SK-N-SH treated with all-trans-retinoic acid at 6 μM for 48 hours (cell line): ENCODE measurements around the gene SLC34A1.

Source experiments
- ATAC-seq: fragments of 200-7000 bp; cut with Tn5 transposase; 3 replicates; pipeline ENCODE4 v1.9.1; 2020; ENCODE audit warnings: mild to moderate bottlenecking, moderate library complexity
- ARNTL ChIP-seq: fragments of 450-650 bp; formaldehyde crosslinking; IDR thresholded peaks from 2 replicates; pipeline ENCODE4 v1.5.0; 2020; ENCODE audit warnings: low read depth, mild to moderate bottlenecking, moderate library complexity, borderline replicate concordance
- CREB5 ChIP-seq: fragments of 250-450 bp; sonication (Bioruptor Pico); IDR thresholded peaks from 2 replicates; pipeline ENCODE4 v1.5.1; 2020; ENCODE audit warnings: low read depth, mild to moderate bottlenecking, moderate library complexity
- CSRNP3 ChIP-seq: fragments of 250-450 bp; sonication (Bioruptor Pico); IDR thresholded peaks from 2 replicates; pipeline ENCODE4 v1.5.1; 2021; ENCODE audit warnings: mild to moderate bottlenecking, moderate library complexity
- ESRRG ChIP-seq: fragments of 250-450 bp; sonication (Bioruptor Pico); IDR thresholded peaks from 2 replicates; pipeline ENCODE4 v1.6.1; 2021; ENCODE audit warnings: mild to moderate bottlenecking
- GLIS3 ChIP-seq: fragments of 250-450 bp; sonication (Bioruptor Pico); IDR thresholded peaks from 2 replicates; pipeline ENCODE4 v1.5.0; 2020; ENCODE audit warnings: mild to moderate bottlenecking, moderate library complexity
- OSR1 ChIP-seq: fragments of 250-450 bp; sonication (Bioruptor Pico); IDR thresholded peaks from 2 replicates; pipeline ENCODE4 v1.8.0; 2022; ENCODE audit warnings: moderate library complexity, mild to moderate bottlenecking, inconsistent platforms
- PATZ1 ChIP-seq: fragments of 250-450 bp; sonication (Bioruptor Pico); IDR thresholded peaks from 2 replicates; pipeline ENCODE4 v1.8.0; 2020; ENCODE audit warnings: mild to moderate bottlenecking, moderate library complexity, borderline replicate concordance
- POU6F1 ChIP-seq: fragments of 250-450 bp; sonication (Bioruptor Pico); IDR thresholded peaks from 2 replicates; pipeline ENCODE4 v1.8.0; 2021; ENCODE audit warnings: low read depth, mild to moderate bottlenecking, moderate library complexity, borderline replicate concordance
- PPARA ChIP-seq: fragments of 250-450 bp; sonication (Bioruptor Pico); IDR thresholded peaks from 2 replicates; pipeline ENCODE4 v1.5.0; 2020; ENCODE audit warnings: mild to moderate bottlenecking, borderline replicate concordance
- RARB ChIP-seq: fragments of 250-450 bp; sonication (Bioruptor Pico); IDR thresholded peaks from 2 replicates; pipeline ENCODE4 v1.8.0; 2021; ENCODE audit warnings: mild to moderate bottlenecking, moderate library complexity
- SNAI2 ChIP-seq: fragments of 250-450 bp; sonication (Bioruptor Pico); IDR thresholded peaks from 2 replicates; pipeline ENCODE4 v1.5.0; 2020; ENCODE audit warnings: mild to moderate bottlenecking, moderate library complexity
- TCF4 ChIP-seq: fragments of 250-450 bp; sonication (Bioruptor Pico); IDR thresholded peaks from 2 replicates; pipeline ENCODE4 v1.8.0; 2021; ENCODE audit warnings: mild to moderate bottlenecking, moderate library complexity, borderline replicate concordance
- TSHZ2 ChIP-seq: fragments of 250-450 bp; sonication (Bioruptor Pico); IDR thresholded peaks from 2 replicates; pipeline ENCODE4 v1.5.0; 2020; ENCODE audit warnings: mild to moderate bottlenecking, moderate library complexity
- ZC3H10 ChIP-seq: fragments of 250-450 bp; sonication (Bioruptor Pico); IDR thresholded peaks from 2 replicates; pipeline ENCODE4 v1.5.1; 2021; ENCODE audit warnings: mild to moderate bottlenecking, moderate library complexity
- ZFP3 ChIP-seq: fragments of 250-450 bp; sonication (Bioruptor Pico); IDR thresholded peaks from 2 replicates; pipeline ENCODE4 v1.5.0; 2020; ENCODE audit warnings: mild to moderate bottlenecking, moderate library complexity
- ZFP30 ChIP-seq: fragments of 450-650 bp; formaldehyde crosslinking; IDR thresholded peaks from 2 replicates; pipeline ENCODE4 v1.5.0; 2022; ENCODE audit warnings: mild to moderate bottlenecking, moderate library complexity
- ZNF565 ChIP-seq: fragments of 450-650 bp; formaldehyde crosslinking; conservative IDR thresholded peaks from 2 replicates; pipeline ENCODE4 v1.5.0; 2020; ENCODE audit warnings: low read depth, mild to moderate bottlenecking, moderate library complexity
- ZNF70 ChIP-seq: fragments of 450-650 bp; formaldehyde crosslinking; IDR thresholded peaks from 2 replicates; pipeline ENCODE4 v1.5.0; 2020; ENCODE audit warnings: mild to moderate bottlenecking, moderate library complexity
- ZNF8 ChIP-seq: fragments of 450-650 bp; formaldehyde crosslinking; IDR thresholded peaks from 2 replicates; pipeline ENCODE4 v1.5.0; 2020; ENCODE audit warnings: mild to moderate bottlenecking, moderate library complexity

Gene SLC34A1

GRCh38 chr5:177353093-177353492 lies 31.1 kb upstream of the SLC34A1 start:
- ATAC-seq: no peak
- TF ChIP-seq CREB5 (no peak), ARNTL (CRISPR knock-in tag) (no peak), POU6F1 (CRISPR knock-in tag) (no peak)

GRCh38 chr5:177354256-177354655 lies 30.0 kb upstream of the SLC34A1 start:
- TF ChIP-seq CREB5: no peak
- no peak for TF ChIP-seq PPARA (CRISPR knock-in tag)
- TF ChIP-seq ZFP3: peak; percentile 86
- no peak for TF ChIP-seq ZNF70 (CRISPR knock-in tag)
- no peak for ATAC-seq

GRCh38 chr5:177354711-177355110 lies 29.5 kb upstream of the SLC34A1 start:
- TF ChIP-seq ARNTL (CRISPR knock-in tag) (no peak), ESRRG (CRISPR knock-in tag) (no peak)
- no peak for ATAC-seq

- no peak for ATAC-seq
- TF ChIP-seq PATZ1 (CRISPR knock-in tag): no peak
- no peak for TF ChIP-seq ZNF565 (CRISPR knock-in tag)
- no peak for TF ChIP-seq RARB (CRISPR knock-in tag)
- no peak for TF ChIP-seq SNAI2 (CRISPR knock-in tag)
- TF ChIP-seq ZC3H10 (CRISPR knock-in tag): no peak
- no peak for TF ChIP-seq CSRNP3 (CRISPR knock-in tag)
- no peak for TF ChIP-seq TCF4
- TF ChIP-seq PPARA (CRISPR knock-in tag): no peak
- no peak for TF ChIP-seq CREB5
- no peak for TF ChIP-seq TSHZ2 (CRISPR knock-in tag)
- TF ChIP-seq ZFP3: no peak
- TF ChIP-seq ARNTL (CRISPR knock-in tag): no peak
- TF ChIP-seq OSR1: no peak
- no peak for TF ChIP-seq ZNF8 (CRISPR knock-in tag)
- no peak for TF ChIP-seq ZNF70 (CRISPR knock-in tag)
- no peak for TF ChIP-seq POU6F1 (CRISPR knock-in tag)
- no peak for TF ChIP-seq GLIS3 (CRISPR knock-in tag)
- no peak for TF ChIP-seq ZFP30 (CRISPR knock-in tag)
These were observed 28.9 kb upstream of the SLC34A1 start for GRCh38 chr5:177355162-177355867.
